GM06990 (cell line): ENCODE measurements around the gene TOP2B.

Experiments
- DNase-seq: peaks from one replicate; pipeline ENCODE4 v3.0.0-alpha.2; 2011; ENCODE audit not compliant: insufficient read length; ENCODE audit errors: extremely low read depth
- H3K27me3 ChIP-seq: replicated peaks from 2 replicates; pipeline ENCODE4 v1.6.0; 2011; ENCODE audit warnings: low read length; ENCODE audit not compliant: control insufficient read depth, insufficient read depth
- H3K36me3 ChIP-seq: 2 replicates; pipeline ENCODE4 v1.5.1; 2011; ENCODE audit warnings: low read length; ENCODE audit not compliant: control insufficient read depth, insufficient read depth
- H3K4me3 ChIP-seq: replicated peaks from 2 replicates; pipeline ENCODE4 v1.5.1; 2011; ENCODE audit warnings: low read depth, mild to moderate bottlenecking, control low read depth, low read length
- TF ChIP-seq, protein P1 (sequence below): IDR thresholded peaks from 2 replicates; pipeline ENCODE4 v1.5.1; 2011; ENCODE audit warnings: low read length, control low read depth, mild to moderate bottlenecking, inconsistent platforms; ENCODE audit not compliant: insufficient read depth, poor library complexity, severe bottlenecking

TOP2B gene

DNA sequence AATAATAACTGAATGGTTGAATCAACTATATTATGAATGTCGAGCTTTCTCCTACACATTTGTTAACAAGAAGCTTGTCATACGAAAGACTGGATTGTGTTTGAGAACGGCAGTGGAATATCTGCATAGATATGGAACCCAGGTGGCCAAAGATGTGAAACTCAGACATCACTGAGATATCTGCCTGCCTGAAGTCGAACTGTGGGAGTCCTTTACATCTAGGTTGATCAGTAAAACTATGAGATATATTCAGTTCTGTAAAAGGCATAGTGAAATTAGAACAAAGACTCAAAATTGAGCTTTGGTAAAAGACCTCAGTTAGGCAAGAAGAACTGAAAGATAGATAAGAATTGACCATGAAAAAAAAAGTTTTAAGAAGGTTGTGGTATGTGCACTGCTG is 41.5 kb upstream of the TOP2B start:
- Histone ChIP-seq H3K36me3 (no peaks in the 10 kb centered on the region), H3K27me3 (no peaks in the 10 kb centered on the region), H3K4me3 (no peak overlapping the region)
- TF ChIP-seq, protein P1, sequence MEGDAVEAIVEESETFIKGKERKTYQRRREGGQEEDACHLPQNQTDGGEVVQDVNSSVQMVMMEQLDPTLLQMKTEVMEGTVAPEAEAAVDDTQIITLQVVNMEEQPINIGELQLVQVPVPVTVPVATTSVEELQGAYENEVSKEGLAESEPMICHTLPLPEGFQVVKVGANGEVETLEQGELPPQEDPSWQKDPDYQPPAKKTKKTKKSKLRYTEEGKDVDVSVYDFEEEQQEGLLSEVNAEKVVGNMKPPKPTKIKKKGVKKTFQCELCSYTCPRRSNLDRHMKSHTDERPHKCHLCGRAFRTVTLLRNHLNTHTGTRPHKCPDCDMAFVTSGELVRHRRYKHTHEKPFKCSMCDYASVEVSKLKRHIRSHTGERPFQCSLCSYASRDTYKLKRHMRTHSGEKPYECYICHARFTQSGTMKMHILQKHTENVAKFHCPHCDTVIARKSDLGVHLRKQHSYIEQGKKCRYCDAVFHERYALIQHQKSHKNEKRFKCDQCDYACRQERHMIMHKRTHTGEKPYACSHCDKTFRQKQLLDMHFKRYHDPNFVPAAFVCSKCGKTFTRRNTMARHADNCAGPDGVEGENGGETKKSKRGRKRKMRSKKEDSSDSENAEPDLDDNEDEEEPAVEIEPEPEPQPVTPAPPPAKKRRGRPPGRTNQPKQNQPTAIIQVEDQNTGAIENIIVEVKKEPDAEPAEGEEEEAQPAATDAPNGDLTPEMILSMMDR = no peak
- no peak for DNase-seq

GRCh38 chr3:25697553-25697952 is 32.8 kb upstream of the TOP2B start:
- H3K27me3 ChIP-seq = no peaks in the 10 kb centered on the region
- TF ChIP-seq, protein P1 = no peak
- DNase-seq = no peak
- no peaks in the 10 kb centered on the region for H3K36me3 ChIP-seq
- H3K4me3 ChIP-seq = no peak overlapping the region

GRCh38 chr3:25695731-25696420 is 31.2 kb upstream of the TOP2B start:
- Histone ChIP-seq H3K27me3 (no peaks in the 10 kb centered on the region), H3K4me3 (no peak overlapping the region), H3K36me3 (no peaks in the 10 kb centered on the region)
- DNase-seq = no peak
- TF ChIP-seq, protein P1 = no peak

- TF ChIP-seq, protein P1 = no peak
These were observed 28.5 kb upstream of the TOP2B start for GRCh38 chr3:25693238-25693637.

DNA sequence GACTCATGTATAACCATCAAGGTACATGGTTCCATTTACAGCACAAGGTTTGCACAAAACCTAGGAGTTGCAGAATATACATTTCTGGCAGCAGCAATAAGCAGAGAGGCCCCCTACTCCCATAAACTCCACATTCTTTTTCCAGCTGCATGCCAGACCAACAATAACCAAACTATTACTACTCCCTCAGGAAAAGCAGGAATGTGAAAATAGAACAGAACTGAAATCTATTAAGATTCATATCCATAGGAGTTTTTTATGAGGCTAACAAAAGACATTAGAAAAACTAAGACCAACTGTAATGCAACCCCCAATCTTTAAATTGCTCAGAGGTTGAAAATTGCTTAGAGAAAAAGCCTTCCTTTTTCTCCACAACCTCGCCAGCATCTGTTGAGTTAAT is 27.6 kb upstream of the TOP2B start:
- no peak for DNase-seq
- H3K27me3 ChIP-seq = no peaks in the 10 kb centered on the region; the same call in 1 of the 2 replicates
- TF ChIP-seq, protein P1 = no peak
- no peak overlapping the region for H3K4me3 ChIP-seq
- H3K36me3 ChIP-seq = no peaks in the 10 kb centered on the region

More at GRCh38 chr3:25693238-25693637, 28.5 kb upstream of the TOP2B start:
- no peak for DNase-seq
- Histone ChIP-seq H3K4me3 (no peak overlapping the region), H3K36me3 (no peaks in the 10 kb centered on the region), H3K27me3 (no peaks in the 10 kb centered on the region; the same call in 1 of the 2 replicates)
